IPS-11a (cell line): ENCODE data around the gene GPSM1.

ENCODE experiments used
- H3K4me3 ChIP-seq: one replicate; pipeline ENCODE4 v1.5.1; 2013; ENCODE audit warnings: low read depth, low read length, control low read depth

The GPSM1 gene

DNA sequence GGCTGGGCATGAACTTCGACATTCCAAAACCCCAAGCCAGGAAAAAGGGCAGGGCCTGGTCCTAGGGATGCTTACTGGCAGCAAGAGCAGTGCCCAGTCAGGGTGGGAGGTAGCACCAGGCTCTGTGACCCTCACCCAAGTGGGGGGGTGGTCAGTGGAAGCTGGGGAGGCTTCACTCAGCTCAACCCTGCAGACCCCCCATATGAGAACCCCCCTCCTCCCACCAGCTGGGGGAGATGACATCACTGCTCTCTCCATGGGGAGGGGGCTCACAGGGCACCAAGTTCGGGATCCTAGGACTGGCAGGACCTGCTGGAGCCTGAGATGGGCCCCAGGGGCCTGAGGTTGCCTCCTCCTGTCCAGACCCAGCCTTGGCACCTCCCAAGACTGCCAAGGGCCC, 31.5 kb downstream of the GPSM1 start:
- no peak overlapping the region for H3K4me3 ChIP-seq

DNA sequence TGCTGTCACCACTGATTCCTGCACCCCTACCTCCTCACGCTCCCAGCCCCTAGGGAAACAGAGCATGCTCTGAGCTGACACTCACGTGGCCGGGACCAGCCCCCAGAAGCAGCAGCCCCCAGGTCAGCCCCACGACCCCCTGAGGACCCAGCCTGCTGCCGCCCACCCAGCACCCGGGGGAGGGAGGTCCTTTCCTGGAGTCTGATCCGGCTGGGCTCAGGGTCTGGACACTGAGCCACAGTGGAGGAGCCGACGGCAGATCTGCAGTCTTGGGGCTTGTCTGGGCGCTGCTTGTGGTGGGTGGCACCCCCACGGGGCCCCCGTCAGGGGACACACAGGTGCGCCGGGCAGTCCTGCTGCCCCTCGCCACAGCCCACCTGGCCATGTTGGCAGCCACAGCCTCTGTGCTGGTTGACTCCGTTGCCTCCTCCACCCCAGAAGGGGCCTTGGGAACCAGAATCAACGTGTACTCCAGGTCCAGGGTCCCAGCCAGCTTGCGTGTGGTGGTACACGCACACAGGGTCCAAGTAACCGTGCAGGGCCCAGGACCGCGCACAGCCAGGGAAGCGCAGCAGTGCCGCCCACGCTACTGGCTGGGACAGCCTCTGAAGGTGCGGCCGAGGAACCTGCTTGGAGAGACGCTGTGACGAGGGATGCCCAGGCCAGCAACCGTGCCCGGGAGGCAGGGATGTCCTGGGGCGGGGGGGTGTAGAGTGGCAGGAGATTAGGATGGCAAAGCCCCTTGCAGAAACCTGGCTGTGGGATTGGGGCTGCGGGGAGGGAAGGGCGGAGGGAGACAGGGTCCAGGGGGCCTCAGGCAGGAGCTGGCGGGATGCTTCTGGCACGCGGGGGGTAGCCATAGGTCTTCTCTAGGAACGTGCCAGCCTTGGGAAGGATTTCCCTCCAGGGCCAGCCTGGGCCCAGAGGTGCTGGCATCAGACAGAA, 32.7 kb downstream of the GPSM1 start:
- H3K4me3 ChIP-seq, result no peak overlapping the region

DNA sequence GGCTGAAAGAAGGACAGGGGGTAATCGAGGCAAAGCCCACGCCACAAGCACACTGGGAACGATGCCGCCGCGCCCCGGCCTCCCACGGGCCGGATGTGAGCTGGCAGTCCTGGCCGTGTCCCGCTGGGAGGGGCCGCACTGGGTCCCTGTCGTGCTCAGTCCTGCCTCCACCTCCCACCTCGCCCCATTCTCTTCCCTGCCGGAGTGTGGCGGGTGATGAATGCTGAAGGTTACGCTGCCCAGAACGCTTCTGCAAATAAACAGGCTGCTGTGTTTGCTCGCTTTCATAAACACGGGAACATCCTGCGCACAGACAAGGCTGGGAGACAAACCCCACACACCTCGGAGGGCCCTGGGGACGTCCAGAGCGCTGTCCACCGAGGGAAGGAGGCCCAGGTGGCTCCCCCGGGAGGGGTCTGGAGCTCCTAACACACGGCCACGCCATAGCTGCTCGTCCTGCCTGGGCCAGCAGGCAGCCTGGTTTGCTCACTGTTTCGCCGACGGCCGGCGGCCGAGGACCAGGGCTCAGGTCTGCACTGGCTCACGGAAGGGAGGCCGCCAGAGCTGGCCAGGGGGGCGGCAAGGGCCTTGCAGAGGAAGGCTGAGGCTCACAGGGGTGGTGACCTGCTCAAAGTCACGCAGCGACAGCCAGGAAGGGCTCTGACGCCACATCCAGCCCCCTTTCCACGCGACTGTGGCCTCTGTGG, 33.9 kb downstream of the GPSM1 start:
- no peak overlapping the region for H3K4me3 ChIP-seq

- no peak overlapping the region for H3K4me3 ChIP-seq
Measured at GRCh38 chr9:136361754-136362449, 34.6 kb downstream of the GPSM1 start.

DNA sequence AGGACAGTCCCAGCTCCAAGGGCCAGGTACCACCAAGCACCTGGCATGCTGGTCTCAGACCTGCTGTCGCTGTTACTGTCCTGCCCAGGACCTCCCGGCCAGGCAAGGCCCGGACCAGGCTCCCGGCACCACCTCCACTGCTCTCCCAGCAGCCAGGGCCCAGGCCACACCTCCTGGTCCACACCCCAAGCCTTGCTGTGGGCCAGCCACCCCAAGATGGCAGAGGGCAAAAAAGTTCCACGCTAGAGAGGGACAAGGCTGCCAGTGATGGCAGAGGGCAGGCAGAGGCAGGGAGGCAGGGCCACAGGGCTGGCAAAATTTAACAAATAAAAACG, 35.1 kb downstream of the GPSM1 start:
- no peak overlapping the region for H3K4me3 ChIP-seq

DNA sequence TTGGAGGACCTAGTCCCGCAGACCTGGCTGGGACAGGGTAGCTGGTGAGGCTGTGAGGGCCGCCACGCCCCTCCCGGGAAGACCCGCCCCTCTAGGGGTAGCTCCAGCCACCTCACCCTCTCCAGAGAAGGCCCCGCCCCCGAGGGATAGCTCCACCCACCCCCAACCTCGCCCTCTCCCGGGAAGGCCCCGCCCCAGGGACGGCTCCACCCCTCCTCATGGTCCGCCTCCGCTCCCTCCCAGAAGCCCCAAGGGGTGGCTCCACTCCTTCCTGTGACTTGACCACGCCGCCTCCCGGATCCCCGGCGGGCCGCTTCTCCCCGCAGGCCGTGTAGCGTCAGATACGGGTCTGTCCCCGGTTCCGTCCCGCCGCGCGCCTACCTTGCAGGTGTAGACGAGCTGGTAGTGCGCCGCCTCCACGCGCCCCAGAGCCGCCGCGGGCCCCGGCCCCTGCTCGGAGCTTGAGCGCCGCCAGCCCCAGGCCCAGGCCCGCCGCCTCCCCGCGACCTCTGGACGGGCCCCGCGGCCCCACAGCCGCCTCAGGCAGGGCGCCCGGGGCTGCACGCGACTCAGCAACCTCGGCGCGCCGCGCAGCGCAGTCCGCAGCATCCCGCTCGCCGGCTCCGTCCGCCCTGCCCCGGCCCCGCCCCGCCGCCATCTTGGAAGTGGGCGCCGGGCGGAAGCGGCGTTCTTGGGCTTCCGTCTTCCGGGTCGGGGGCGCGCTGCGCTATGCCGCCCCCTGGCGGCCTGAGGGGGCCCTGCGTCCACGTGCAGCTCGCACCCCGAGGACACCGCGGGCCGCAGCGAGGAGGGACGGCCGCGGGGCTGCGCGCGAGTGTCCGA, 36.0 kb downstream of the GPSM1 start, which contains the start of gene DNLZ:
TSS of gene DNLZ (minus strand) at position 639 of the 843 bp plus-strand sequence. CDS start at position 609, 30 bp downstream.
- H3K4me3 ChIP-seq, result peak within 1 kb of the TSS; percentile 69

- peak overlapping the region; percentile 69 for H3K4me3 ChIP-seq
Measured at GRCh38 chr9:136363949-136364748, 36.8 kb downstream of the GPSM1 start.

GRCh38 chr9:136364942-136365774, 37.8 kb downstream of the GPSM1 start:
- no peak overlapping the region for H3K4me3 ChIP-seq

- no peak overlapping the region for H3K4me3 ChIP-seq
Measured at GRCh38 chr9:136365775-136366222, 38.5 kb downstream of the GPSM1 start.

DNA sequence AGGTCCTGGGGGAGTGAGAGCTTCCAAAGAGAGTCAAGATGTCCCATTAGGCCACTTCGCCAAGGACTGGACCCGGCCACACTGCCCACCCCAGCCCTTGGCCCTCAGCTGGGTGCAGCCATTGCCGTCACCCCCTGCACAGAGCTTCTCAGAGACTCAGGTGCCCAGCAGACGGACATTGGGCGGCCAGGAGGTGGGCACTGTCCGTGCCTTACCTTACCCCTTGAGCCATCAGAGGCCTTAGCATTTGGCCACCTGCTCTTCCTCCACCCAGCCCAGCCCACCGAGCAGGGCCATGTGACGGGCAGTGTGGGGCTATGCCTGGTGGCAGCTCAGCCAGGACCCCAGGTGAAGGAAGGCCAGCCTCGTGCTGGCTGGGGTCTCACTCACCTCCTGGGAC, 39.5 kb downstream of the GPSM1 start:
- H3K4me3 ChIP-seq, result no peak overlapping the region

GRCh38 chr9:136367296-136368145, 40.2 kb downstream of the GPSM1 start:
- no peak overlapping the region for H3K4me3 ChIP-seq

GRCh38 chr9:136368190-136368589, 40.9 kb downstream of the GPSM1 start:
- H3K4me3 ChIP-seq, result no peak overlapping the region

DNA sequence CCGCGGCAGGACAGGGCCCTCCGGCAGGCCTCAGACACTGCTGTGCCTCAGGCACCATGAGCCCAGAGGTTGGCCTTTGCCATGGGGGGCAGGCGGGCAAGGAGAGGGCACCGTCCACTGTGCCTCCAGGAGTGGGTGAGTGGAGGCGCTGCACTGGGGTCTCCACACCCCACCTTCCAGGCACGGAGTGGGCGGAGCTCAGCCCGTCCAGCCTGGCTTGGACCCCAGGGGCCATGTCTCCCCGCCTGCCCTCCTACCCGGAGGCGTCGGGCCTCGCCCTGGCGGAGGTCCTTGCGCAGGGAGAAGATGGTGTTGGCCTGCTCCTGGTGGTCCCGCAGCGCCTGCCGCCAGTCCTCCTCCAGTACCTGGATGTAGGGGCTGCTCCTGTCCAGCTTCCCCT, 42.7 kb downstream of the GPSM1 start:
- no peak overlapping the region for H3K4me3 ChIP-seq

- H3K4me3 ChIP-seq, result no peak overlapping the region
Measured at GRCh38 chr9:136370687-136371532, 43.6 kb downstream of the GPSM1 start.

GRCh38 chr9:136371533-136371880, 44.2 kb downstream of the GPSM1 start:
- no peak overlapping the region for H3K4me3 ChIP-seq

- no peak overlapping the region for H3K4me3 ChIP-seq
Measured at GRCh38 chr9:136372006-136372405, 44.7 kb downstream of the GPSM1 start.
